ENCODE results near the gene TMEM184B. TPM values are rescaled to one million over a fixed set of nuclear protein-coding genes. Genes with fewer than 3 reads are reported as not detected.

The TMEM184B gene
- total and polyA plus RNA-seq, 8 donors, result 11.6 to 30.5 (median 18.6) TPM

DNA sequence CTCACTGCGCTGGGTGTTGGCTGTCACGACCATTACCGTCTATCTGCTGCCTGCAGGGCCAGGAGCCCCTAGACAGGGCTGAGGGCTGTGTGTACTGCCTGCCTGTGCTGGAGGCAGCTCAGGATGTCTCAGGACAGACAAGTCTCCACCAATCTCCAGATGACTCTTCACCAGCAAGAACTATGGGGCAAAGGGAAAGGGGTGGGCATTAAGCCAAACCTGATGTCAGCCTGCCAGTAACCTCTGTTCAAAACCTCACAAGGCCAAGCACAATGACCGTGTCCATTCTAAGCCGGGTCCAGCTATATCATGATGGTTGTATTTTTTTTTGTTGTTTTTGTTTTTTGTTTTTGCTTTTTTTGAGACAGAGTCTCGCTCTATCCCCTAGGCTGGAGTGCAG, 39.4 kb downstream of the TMEM184B start:
- H3K9me3 ChIP-seq, result no peaks in the 10 kb centered on the region
- no peak overlapping the region for H3K27ac ChIP-seq
- peaks cover 1 to 13% (median 3%) of the 10 kb centered on the region in 3 donors for H3K4me1 ChIP-seq
- intact Hi-C loops (cut with DNase I), result no loop called here
- no peak for TF ChIP-seq CTCF (IDR thresholded peaks at IDR 0.05)
- peaks cover 0 to 13% (median 0%) of the 10 kb centered on the region in 3 donors for H3K36me3 ChIP-seq
- 90 to 94% methylated on average over 6 of the region's 6 CpGs for WGBS, 2 donors
- no peaks in the 10 kb centered on the region for H3K27me3 ChIP-seq
- DNase-seq (no peak), FAIRE-seq (no peak), ATAC-seq (no peak)
- H3K4me3 ChIP-seq, result no peak overlapping the region

DNA sequence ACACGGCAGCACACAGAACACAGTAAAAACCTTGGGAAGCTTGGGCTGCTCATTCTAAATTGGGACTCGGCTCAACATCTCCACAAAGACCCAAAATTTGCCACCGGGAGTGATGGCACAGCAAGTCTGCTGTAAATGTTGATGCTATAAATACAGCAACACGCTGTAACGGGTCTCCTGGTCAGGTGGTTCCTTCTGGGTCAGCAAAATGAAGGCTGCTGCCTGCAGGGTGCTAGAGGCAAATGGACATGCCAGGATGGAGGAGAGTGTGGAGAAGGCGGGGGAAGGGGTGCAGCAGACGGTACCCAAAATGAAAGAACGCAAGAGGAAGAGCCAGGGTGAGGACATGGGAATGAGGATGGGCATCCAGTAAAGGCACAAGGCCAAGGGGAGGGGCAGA, 40.6 kb downstream of the TMEM184B start:
- DNase-seq (no peak), FAIRE-seq (no peak), ATAC-seq (no peak)
- Histone ChIP-seq H3K9me3 (no peaks in the 10 kb centered on the region), H3K4me3 (no peak overlapping the region), H3K27ac (no peak overlapping the region), H3K36me3 (peaks cover 0 to 13% (median 0%) of the 10 kb centered on the region in 3 donors), H3K4me1 (peaks cover 0 to 12% (median 0%) of the 10 kb centered on the region in 3 donors), H3K27me3 (no peaks in the 10 kb centered on the region)
- intact Hi-C loops (cut with DNase I), result no loop called here
- TF ChIP-seq CTCF (IDR thresholded peaks at IDR 0.05), result no peak
- 82 to 85% methylated on average over 8 of the region's 8 CpGs for WGBS, 2 donors

GRCh38 chr22:38230916-38231315, 41.9 kb downstream of the TMEM184B start:
- no peak for TF ChIP-seq CTCF (IDR thresholded peaks at IDR 0.05)
- H3K9me3 ChIP-seq, result no peaks in the 10 kb centered on the region
- no peak for FAIRE-seq
- DNase-seq, result no peak
- peaks cover 0 to 16% (median 0%) of the 10 kb centered on the region in 3 donors for H3K36me3 ChIP-seq
- no peaks in the 10 kb centered on the region for H3K27me3 ChIP-seq
- H3K4me1 ChIP-seq, result peaks cover 0 to 12% (median 0%) of the 10 kb centered on the region in 3 donors
- H3K27ac ChIP-seq, result peak overlapping the region in 1 of 4 donors; percentile 2
- H3K4me3 ChIP-seq, result no peak overlapping the region
- no peak for ATAC-seq
- 73 to 74% methylated on average over 9 of the region's 9 CpGs for WGBS, 2 donors
- intact Hi-C loops (cut with DNase I), result no loop called here

DNA sequence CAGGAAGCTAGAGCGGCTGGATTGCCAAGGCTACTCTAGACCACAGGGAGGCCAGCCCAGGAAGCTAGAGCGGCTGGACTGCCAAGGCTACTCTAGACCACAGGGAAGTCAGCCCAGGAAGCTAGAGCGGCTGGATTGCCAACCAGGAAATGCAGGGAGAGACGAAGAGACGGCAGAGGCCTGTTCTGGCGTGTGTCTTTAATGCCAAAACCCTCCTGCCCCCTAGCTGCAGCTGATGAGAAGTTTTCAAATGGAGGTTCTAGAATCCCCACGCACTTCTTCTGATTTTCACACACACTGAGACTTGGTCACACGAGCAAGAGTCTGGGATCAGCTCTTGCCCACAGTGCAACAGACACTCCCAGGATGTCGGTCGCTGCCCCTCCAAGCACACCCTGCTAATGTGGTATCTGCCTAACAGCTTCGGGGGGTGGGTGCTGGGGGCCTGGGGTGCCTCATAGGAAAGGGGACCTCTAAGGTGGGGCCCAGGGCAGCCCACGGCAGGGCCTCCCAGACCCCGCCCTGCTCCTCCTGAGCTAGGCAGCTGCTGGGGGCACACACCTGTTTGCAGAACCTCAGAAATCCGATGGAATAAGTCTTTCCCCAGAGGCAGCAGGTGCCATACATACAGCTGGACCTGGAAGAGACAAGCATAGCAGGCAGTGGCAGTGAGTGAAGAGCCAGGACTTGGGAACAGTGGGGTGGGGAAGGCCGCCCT, 42.5 kb downstream of the TMEM184B start:
- no peak for FAIRE-seq
- H3K4me3 ChIP-seq, result no peak overlapping the region
- peak in 3 of 4 donors; percentile 38 to 59 (median 52) for ATAC-seq
- no peaks in the 10 kb centered on the region for H3K27me3 ChIP-seq
- intact Hi-C loops (cut with DNase I), result no loop called here
- H3K9me3 ChIP-seq, result no peaks in the 10 kb centered on the region
- peak overlapping the region in 2 of 4 donors; percentile 2 to 15 for H3K27ac ChIP-seq
- peaks cover 0 to 12% (median 0%) of the 10 kb centered on the region in 3 donors for H3K4me1 ChIP-seq
- WGBS, 2 donors, result 77 to 79% methylated on average over 14 to 15 of the region's 15 CpGs
- peak in 1 of 6 donors; percentile 39 for DNase-seq
- peaks cover 0 to 22% (median under 1%) of the 10 kb centered on the region in 3 donors for H3K36me3 ChIP-seq
- no peak for TF ChIP-seq CTCF (IDR thresholded peaks at IDR 0.05)

Data from pancreas (tissue), 10 donors.